Neural progenitor cell (in vitro differentiated cells): ENCODE data around the gene POLR3G.

Experiments
- EZH2 ChIP-seq: fragments of 200-600 bp; sonication (generic); IDR thresholded peaks from 2 replicates; pipeline ENCODE4 v1.6.1; 2017; ENCODE audit warnings: antibody characterized with exemption, mild to moderate bottlenecking, moderate library complexity
- EZH2phosphoT487 ChIP-seq: fragments of 200-600 bp; sonication (generic); IDR thresholded peaks from 2 replicates; pipeline ENCODE4 v1.6.1; 2017; ENCODE audit warnings: antibody characterized with exemption
- TF ChIP-seq, protein P1 (sequence below): fragments of 200-600 bp; sonication (generic); IDR thresholded peaks from 2 replicates; pipeline ENCODE4 v1.5.1; 2017; ENCODE audit warnings: antibody characterized with exemption, mild to moderate bottlenecking

DNA sequence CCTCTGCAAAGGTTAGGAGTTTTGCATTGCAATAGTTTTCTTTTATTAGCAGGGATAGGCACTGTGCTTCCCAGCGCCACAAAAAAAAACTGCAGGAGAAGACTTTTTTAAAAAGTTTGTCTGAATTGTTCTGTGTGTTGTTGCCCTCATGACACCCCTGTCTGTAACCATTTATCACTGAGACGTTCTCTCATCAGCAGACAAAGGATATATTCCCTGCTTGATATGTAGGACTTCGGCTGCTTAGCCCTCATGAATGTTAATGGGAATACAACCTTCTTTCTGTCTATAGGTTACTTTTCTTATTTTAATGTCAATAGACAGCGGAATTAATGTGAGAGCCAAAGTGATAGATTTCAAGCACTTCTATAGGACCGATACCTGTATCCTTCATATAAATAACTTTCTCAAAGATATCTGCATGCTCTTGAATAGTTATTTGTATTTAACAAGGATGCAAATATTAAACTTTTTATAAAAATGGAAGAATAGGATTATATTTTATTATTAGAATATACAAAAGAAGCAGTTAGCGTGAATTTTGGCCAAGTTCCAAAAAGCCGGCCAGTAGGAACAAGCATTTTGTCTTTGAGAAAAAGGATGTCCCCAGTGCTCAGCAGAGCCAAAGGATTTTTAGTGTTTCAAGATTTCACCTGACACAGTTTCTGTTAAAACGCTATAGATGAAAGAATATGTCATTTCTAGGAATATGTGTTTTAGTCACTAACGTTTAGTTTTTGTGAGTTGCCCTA lies 56.2 kb downstream of the POLR3G start:
- TF ChIP-seq EZH2 (no peak), EZH2phosphoT487 (no peak)
- TF ChIP-seq, protein P1, sequence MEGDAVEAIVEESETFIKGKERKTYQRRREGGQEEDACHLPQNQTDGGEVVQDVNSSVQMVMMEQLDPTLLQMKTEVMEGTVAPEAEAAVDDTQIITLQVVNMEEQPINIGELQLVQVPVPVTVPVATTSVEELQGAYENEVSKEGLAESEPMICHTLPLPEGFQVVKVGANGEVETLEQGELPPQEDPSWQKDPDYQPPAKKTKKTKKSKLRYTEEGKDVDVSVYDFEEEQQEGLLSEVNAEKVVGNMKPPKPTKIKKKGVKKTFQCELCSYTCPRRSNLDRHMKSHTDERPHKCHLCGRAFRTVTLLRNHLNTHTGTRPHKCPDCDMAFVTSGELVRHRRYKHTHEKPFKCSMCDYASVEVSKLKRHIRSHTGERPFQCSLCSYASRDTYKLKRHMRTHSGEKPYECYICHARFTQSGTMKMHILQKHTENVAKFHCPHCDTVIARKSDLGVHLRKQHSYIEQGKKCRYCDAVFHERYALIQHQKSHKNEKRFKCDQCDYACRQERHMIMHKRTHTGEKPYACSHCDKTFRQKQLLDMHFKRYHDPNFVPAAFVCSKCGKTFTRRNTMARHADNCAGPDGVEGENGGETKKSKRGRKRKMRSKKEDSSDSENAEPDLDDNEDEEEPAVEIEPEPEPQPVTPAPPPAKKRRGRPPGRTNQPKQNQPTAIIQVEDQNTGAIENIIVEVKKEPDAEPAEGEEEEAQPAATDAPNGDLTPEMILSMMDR = no peak
